GM18907 (cell line): ENCODE data around the gene NAA15.
"Not testable (repeated sequence)": the region's sequence is repeated elsewhere in the genome, so short reads cannot be mapped to it uniquely, and the experiment has no call there.

Experiments used
- ATAC-seq: cut with Tn5 transposase; IDR thresholded peaks from one replicate; pipeline ENCODE4 v1.9.1; 2021; ENCODE audit warnings: mild to moderate bottlenecking, moderate library complexity; ENCODE audit not compliant: unreplicated experiment

The NAA15 gene

DNA sequence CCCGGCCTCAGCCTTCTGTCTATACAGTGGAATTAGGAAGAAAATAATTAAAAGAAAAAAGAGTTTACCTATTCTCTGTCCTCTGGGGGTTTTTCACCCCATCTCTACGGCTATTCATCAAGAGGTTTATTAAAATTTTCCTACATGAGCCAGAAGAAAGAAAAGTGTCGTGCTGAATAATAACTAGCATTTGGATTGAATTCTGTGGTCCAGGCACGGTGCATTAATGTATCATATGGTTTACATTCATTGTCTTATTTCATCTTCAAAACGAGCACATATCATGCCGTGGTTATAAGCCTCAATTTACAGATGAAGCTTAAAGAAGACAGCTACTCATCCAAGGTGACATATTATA is 5.4 kb upstream of the NAA15 start:
- no peak for ATAC-seq

DNA sequence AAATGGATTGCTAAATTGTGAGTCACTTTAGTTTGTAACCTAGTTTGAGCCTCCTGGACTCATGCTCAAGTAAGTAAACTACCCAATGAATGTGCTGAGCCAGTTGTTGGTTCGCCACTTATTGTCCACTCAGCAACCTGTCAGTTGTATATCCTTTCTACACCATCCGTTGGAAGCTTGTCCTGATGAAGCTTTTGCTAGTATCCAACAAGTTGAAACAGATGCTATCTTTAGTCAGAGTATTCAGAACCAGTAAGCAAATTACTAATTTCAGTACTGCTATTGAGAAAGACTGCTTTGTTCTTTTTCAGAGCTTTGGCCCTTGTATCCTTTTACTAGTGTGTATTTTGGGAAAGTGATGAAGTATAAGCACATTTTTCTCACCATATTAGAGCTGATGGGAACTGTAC is 4.3 kb upstream of the NAA15 start:
- ATAC-seq = no peak

DNA sequence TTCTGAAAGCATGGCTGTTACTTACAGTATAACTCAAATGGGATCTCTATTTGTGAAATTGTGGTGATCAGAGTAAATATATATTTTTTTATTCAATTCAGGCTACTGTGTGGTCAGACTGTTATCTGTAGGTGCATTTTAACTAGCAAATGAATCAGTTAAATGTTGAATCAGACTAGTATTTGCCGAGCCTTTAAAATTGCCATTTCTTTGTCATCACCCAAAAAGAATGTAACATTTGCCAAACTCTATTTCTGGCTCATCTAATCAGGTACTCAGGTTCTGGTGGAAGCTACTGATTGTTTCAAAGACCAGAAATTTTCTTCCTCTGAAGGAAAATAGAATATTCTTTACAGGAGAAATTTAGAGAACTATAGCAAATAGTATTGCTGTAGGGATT is 1.8 kb upstream of the NAA15 start:
- ATAC-seq = no peak

DNA sequence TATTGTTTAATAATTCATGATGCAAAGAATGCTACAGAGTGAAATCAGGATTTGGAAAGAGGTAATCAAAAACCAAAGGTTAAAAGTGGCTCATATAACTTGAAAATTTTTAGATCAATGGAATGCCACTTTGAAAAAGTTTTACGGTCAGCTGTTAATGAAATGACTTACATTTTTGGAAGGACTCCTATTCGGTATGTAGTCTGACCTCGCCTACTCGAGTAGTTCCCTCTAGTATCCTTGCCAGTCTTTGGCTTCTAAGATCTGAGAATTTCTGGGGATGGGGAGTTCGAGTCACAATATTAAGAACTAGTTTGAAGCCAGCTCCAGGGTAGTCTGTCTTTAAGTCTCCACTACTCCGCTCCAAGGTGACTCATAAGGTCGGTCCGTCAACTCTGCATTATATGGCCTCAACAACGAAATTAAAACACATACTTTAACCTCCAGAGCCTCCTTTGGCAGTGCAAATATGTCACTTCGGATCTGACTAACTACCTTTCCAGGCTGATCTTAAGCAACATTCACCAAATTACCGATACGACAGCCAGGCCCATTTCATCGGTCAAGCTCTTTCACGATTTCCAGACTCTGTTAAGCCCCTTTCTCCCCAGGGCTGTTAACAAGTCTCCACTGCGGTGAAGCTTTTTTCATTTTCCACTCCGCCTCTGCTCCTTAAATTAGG is 733 bp upstream of the NAA15 start:
- ATAC-seq = peak; percentile 16

DNA sequence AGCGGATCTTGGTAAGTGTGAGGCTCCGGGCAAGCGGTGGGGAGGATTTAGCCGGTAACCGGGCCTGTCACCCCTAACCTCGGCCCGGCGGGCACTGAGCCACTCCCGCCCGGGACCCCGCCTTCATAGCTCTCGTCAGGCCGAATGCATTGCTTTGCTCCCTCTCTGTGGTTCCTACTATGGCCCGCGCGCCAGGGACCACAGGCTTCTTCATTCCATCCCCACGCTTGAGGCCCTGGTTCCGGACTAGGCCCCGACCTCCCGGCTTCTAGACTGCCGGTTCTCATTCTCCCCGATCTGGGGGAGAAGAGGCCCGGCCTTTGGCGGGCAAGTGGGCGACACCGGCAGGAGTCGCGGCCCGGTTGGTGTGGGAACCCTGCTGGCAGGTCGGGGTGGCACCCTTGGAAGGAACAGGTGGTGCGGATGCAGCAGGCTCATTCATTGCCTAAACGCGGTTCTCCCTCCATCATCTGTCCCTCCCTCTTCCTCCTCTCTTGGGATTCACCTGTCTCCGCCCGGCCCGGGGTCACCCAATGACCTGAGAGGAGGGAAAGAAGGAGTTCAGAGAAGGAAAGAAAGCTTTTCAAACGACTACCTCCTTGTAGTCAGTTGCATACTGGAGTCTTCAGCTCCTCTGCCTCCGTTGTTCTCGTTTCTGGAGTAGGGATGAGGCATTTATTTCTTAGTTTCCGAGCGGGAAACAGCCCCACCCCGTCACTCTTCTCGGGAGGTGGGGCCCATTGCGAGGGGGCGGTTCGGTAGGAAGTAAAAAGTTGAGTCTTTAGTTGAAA is 711 bp downstream of the NAA15 start, which contains the start of gene NDUFC1:
Gene NDUFC1 (minus strand): TSS at position 657 of the 791 bp plus-strand sequence. CDS start 6,679 bp downstream, outside the sequence.
- peak; percentile 51 for ATAC-seq

DNA sequence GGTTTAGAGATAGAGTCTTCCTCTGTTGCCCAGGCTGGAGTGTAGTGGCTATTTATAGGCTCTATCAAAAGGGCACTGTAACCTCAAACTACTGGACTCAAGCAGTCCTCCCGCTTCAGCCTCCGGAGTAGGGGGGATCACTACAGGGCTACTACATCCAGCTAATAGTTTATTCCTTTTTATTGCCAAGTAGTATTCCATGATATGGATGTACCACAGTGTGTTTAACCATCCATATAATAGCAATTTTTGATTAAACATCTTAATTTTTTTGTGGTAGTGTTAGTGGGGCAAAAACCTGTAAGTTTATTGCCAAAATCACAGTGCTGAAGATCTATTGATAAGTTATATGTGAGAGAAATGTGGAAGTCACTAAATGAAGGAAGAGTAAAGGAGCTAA is 3.6 kb downstream of the NAA15 start:
- ATAC-seq = no peak

DNA sequence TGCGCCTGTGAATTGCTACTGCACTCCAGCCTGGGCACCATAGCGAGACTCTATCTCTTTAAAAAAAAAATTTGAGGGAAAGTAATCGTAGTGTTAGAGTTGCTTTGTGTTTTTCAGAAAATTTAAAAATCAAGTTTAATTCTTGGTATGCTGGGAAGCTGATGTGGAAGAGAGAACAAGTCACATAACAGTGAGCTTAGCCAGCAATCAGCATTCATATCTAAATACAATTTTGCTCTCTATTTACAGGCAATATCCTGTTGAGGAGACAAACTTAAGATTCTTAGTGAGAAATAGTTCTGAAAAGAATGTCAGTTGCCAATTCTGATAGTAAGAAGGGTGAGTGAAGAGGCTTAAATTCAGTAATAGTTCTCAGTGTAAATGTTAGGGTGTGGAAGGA is 10.6 kb downstream of the NAA15 start:
- no peak for ATAC-seq

DNA sequence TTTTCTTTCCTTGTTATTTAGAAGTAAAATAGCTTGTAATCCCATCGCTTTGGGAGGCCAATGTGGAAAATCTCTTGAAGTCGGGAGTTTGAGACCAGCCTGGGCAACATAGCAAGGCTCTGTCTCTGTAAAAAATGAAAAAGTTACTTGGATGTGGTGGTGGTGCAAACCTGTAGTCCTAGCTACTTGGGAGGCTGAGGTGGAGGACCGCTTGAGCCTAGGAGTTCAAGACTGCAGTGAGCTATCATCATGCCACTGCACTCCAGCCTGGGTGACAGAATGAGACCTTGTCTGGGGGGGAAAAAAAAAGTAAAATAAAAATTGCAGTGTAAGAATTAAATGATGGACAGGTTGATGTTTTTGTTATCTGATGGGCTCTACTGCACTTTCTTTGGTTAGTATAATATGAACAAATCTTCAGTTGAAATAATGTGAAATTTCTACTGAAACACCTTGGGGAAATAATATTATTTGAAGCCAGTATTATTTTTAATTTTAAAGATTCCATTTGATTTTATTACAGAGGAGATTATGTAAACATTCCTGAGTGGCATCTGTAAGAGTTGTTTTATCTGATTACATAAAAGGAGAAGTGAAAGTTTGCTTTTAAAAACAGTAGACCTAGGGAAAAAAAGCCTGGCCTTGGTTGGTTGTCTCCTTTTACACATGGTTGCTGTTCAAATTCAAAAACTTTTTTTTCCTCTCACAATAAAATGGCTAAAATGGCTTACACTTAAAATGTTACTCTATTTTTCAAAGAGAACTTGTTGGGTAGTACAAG is 11.4 kb downstream of the NAA15 start:
- ATAC-seq = no peak

DNA sequence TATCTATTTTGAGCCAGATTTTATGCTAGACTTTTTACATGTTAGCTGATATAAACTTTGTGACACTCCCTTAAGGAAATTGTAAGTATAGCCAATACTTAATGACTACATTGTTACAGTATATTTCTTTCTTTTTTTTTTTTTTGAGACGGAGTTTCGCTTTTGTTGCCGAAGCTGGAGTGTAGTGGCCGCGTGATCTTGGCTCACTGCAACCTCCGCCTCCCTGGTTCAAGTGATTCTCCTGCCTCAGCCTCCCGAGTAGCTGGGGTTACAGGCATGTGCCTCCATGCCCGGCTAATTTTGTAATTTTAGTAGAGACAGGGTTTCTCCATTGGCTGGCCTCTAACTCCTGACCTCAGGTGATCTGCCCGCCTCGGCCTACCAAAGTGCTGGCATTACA is 12.1 kb downstream of the NAA15 start:
- not testable (repeated sequence) for ATAC-seq

DNA sequence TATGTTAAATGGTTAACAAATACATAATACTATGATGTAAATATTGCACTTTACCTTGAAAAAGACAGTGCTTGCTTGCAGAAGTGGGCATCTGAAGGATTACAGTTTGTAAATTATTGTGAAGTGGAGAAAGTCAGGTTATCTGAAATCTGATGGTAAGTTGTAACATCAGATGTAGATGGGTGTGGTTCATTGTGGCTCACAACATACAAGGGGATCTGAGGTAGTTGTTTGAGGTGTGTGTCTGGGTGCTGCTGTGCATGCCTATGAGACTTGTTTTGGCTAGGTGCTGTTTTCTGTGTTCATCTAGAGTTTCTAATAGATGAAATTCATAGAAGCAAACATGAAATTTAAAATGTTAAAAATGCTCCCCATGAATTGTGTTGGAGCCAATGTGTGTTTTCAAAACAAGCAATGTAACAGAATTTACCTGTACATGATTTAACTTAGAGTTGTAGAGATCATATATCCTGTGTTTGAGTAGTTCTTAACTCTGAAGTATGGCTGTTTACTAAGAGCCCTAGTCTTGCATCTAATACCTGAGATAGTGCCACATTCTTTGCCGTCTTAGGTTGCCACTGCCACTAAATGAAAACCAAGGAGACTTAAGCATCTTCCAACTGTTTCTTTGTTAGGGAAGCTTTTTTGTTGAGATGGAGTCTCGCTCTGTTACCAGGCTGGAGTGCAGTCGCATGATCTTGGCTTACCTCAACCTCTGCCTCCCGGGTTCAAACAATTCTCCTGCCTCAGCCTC is 12.9 kb downstream of the NAA15 start:
- no peak for ATAC-seq

DNA sequence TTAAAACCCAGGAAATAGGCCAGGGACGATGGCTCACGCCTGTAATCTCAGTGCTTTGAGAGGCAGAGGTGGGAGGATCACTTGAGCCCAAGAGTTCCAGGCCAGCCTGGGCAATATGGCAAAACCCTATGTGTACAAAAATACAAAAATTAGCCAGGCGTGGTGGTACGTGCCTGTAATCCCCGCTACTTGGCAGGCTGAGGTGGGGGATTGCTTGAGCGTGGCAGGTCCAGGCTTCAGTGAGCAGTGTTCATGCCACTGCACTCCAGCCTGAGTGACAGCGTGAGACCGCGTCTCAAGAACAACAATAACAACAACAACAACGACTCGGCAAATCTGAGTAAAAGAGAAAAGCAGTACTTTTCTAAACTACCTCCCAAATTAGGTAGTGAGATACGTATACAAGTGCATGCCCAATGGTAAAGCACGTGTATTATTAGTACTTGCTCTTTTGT is 13.9 kb downstream of the NAA15 start:
- peak; percentile 83 for ATAC-seq

DNA sequence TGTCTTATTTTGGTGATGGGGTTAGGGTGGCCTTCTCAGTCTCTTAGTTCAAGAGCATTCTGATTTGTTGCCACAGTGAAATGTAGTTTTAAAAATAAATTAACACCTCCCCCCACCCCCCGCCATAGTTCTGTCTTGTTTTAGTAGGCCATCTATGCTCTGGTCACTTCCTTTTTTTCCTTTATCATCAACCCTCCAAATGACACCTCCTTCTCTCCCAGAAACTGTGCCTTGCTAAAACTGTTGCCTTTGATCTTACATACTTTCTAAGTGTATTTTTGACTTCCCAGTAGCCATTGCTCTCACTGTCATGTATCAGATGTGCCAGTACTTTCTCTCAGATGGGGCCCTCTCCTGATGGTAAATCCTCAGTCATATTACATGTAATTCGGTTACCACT is 15.4 kb downstream of the NAA15 start:
- no peak for ATAC-seq

DNA sequence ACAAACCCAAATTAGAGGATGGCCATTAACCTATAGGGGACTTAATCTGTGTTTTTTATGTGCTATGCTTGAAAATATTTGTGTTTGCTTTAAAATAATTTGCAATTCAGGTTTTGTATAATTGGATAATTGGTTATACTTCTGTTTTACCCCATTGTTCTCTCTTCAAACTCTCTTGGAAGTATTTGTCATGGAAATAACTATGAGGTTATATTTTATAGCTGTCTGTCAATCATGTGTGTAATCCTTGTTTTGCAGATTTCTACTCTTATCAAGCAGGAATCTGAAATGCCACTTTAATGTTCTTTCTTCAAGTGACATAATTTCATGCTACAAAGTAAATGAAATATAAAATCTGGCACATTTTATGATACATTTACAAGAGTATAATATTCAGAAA is 16.3 kb downstream of the NAA15 start:
- ATAC-seq = no peak

DNA sequence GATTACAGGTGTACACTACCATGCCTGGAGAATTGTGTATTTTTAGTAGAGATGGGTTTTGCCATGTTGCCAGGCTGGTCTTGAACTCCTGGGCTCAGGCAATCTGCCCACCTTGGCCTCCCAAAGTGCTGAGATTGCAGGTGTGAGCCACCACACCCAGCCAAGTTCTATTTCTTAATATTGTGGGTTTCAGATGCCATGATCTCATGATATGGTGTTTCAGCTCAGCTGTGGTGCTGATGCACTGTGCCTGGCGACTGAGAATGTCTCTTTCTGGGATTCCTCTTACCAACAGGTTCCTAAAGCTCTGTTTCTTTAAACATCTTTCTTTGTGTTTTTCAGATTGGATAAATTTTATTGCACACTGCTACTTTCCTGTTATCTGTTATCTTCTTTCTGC is 18.3 kb downstream of the NAA15 start:
- no peak for ATAC-seq

DNA sequence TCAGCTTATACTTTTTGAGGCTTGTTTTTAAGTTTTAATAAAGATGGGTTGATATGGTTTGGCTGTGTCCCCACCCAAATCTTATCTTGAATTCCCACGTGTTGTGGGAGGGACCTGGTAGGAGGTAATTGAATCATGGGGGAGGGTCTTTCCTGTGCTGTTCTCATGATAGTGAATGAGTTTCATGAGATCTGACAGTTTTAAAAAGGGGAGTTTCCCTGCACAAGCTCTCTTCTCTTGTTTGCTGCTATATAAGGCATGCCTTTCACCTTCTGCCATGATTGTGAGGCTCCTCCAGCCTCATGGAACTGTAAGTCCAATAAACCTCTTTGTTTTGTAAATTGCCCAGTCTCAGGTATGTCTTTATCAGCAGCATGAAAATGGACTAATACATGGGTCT is 20.8 kb downstream of the NAA15 start:
- ATAC-seq = not testable (repeated sequence)

DNA sequence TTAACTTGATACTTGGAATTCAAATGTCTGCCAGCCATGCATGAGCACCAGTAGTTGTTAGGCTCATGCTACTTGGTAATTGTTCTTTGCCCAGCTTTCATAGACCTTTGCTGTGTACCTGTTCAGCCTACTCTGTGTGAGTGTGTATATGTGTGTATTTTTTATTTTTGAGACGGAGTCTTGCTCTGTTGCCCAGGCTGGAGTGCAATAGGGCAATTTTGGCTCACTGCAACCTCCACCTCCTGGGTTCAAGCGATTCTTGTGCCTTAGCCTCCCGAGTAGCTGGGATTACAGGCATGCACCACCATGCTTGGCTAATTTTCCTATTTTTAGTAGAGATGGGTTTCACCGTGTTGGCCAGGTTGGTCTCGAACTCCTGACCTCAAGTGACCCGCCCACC is 21.2 kb downstream of the NAA15 start:
- ATAC-seq = not testable (repeated sequence)

DNA sequence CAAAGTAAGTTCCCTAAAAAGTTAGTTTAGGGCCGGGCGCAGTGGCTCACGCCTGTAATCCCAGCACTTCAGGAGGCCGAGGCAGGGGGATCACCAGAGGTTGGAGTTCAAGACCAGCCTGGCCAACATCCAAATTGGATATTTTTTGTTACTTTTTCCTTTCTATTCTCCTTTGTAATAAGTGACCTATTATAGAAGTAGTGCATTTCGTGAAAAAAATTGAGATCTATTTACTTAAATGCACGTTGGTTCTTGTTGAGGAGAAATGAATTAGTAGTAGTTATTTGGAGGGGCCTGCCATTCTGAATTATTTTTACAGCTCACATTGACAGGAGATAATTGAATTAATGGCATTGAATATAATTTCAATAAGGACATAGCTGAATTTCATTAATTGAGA is 23.3 kb downstream of the NAA15 start:
- ATAC-seq = no peak

DNA sequence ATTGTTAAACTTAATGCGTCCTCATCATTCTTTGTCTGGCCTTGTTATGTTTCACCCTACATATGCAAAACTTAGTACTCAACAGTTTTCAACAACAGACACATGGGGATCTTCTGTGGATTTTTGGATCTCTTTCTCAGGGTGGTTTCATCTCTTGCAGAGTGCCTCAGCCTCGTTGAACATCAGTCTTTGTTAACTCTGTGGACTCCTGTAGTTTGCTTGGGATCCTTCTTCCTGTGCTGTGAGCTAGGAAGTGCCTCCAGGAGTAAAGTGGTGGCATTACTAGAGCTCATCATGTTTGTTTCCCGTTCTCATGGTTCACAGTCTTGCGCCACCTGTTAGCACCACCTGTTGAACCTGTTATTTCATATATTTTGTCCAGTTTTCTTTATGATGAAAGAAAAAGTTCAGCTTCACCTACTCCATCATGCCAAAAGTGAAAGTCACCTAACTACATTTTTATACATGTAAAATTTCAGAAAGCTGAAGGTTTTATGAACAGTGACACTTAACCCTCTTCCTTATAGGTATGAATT is 28.4 kb downstream of the NAA15 start:
- ATAC-seq = no peak

DNA sequence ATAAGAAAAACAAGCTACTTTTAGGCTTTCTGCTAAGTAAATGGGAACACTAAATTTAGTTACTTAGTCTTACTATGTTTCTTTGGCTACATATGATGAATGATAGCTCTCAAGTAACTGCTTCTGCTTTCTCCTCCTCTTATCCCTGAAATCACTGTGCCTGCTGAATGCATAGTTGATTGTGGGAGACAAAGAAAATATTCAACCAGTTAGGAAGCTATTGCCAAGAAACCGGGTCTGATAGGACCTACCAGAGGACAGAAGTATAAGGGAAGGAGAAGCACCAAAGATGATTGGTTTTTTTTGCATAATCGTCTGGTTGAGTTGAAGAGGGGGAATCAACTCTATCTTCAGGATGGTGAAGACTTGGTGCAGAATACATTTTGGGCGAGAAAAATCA is 29.0 kb downstream of the NAA15 start:
- ATAC-seq = no peak

DNA sequence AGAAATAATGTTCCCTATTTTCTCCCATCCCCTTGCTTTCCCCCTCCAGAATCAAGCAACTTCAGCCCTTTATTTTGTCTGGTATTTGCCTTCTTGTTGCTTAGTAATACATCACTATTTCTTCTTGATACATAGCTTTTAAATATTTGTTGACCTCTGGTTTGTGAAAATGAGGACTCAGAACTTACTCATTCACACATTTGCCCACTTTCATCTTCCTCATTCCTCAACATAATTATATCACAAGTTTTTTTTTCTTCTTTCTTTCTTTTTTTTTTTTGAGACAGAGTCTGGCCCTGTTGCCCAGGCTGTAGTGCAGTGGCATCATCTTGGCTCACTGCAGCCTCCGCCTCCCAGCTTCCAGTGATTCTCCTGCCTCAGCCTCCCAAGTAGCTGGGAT is 29.9 kb downstream of the NAA15 start:
- ATAC-seq = no peak

DNA sequence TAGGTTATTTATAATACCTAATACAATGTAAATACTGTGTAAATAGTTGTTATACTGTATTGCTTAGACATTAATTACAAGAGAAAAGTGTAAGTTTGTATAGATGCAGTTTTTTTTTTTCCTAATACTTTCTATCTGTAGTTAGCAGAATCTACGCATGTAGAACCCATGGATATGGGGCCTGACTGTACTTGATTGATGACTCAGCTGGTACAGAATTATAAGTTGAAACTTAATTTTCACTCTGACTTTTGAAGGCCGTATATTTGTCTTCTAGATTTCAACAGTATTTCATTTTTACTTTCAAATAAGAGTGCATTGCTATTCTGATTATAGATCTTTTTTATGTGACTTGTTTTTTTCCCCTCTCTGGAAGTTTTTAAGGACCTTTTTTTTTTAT is 31.7 kb downstream of the NAA15 start:
- ATAC-seq = no peak
